Activated CD8-positive, alpha-beta memory T cell treated with anti-CD3 and anti-CD28 coated beads for 24 hours (primary cell): ENCODE data around the gene SMAD7.
A peak's percentile ranks its signal among the peaks of the same experiment; 100 is the strongest.

ENCODE experiments used
- DNase-seq: peaks from one replicate; pipeline ENCODE4 v3.0.0-alpha.2; 2020

Gene SMAD7

DNA sequence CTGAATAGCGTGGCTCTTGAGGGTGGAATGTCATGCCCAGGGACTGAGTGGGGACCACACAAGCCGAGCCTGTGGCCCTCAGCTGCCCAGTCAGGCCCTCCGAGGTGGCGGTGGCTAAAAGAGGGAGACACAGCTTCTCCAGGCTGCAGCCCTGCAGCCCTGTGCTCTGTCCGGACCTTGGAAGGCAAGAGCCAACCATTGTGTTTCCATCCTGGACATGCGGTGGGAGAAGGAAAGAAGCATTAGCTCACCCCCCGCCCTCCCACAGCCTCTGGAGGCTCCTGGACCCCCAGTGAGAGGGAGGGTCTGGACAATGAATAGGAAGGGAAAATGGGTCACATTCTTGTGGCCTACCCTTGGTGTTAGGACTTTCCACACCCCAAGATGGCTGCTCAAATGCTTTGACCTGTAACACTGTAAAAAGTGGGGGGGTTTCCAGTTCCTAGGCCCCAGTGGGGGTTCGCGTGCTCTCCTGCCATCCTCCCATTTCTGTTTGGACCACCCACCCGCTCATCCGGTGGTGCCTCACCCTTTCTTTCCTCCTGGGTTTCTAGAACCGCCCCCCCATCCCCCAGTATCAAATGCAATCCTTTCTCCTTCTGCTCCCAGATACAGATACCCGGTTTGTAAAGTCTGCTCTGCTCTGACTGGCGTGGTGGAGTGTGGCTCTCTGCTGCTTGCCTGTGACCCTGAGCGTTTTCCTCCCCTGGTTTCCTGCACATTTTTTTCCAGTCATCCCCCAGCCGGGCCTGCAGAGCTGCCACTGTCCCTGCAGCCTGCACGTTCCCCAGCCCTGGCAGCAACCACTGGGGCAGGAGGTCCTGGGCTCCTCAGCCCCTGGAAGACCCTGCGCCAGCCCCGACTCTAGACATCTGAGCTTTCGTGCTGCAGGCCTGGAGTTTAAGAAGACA is 36.3 kb upstream of the SMAD7 start:
- DNase-seq, result no peak

DNA sequence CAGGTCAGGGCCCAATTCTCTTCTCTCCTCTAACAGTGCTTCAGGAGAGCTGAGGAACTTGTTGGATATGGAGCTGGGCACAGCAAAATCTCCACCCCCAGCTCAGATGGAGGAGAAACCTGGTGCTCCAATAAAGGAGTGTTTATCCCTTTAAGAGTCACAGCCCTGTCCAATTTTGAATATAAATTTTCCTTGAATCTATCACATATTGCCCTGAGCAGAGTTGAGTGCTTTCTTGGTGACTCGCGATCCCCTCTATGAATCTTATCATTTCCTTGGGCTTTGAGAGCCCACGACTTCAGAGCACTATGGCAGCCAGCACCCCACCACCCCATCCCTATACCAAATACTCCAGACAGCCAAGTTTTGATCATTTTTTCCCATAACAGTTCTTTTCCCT is 34.4 kb upstream of the SMAD7 start:
- no peak for DNase-seq

GRCh38 chr18:48983793-48984437 is 33.1 kb upstream of the SMAD7 start:
- DNase-seq, result no peak

- no peak for DNase-seq
These were observed 31.5 kb upstream of the SMAD7 start for GRCh38 chr18:48982266-48982665.

- DNase-seq, result no peak
These were observed 29.5 kb upstream of the SMAD7 start for GRCh38 chr18:48979944-48980890.

- no peak for DNase-seq
These were observed 27.1 kb upstream of the SMAD7 start for GRCh38 chr18:48977914-48978313.

DNA sequence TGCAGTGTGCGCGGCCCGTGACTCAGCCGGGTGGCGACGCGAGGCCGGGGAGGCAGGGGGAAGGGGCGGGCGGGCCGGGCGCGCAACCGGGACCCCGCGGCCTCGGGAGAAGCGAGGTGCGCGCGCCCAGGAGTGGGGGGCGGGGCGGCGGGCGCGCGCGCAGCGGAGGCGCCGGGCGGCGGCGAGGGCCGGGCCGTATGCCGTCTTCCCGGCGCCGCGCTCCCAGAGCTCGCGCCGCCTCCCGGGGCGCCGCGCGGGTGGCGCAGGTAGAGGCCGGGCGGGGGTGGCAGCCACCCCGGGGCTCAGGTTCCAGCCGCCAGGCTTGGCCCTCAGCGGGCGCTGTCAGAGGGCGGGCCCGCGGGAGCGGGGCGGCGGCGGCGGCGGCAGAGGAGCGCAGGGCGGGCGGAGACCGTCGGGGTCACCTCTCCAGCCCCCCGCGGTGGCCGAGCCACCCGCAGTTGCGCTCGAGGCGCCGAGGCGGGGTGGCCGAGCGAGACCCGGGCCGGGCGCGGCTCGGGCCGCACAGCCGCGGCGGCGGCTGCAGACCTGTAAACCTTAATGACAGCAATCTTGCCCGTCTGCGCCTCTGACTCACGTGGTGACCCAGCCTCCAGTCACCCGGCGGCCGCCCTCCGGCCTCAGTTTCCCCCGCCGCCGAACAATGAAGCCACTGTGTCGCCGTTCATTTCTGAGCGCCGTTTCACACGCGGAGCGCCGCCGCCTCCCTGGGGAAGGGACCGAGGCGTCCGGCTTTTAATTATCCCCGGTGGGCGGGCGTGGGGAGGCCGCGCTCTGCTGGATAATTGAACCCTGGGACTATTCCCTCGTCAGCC is 25.3 kb upstream of the SMAD7 start:
- peak; percentile 77 for DNase-seq

DNA sequence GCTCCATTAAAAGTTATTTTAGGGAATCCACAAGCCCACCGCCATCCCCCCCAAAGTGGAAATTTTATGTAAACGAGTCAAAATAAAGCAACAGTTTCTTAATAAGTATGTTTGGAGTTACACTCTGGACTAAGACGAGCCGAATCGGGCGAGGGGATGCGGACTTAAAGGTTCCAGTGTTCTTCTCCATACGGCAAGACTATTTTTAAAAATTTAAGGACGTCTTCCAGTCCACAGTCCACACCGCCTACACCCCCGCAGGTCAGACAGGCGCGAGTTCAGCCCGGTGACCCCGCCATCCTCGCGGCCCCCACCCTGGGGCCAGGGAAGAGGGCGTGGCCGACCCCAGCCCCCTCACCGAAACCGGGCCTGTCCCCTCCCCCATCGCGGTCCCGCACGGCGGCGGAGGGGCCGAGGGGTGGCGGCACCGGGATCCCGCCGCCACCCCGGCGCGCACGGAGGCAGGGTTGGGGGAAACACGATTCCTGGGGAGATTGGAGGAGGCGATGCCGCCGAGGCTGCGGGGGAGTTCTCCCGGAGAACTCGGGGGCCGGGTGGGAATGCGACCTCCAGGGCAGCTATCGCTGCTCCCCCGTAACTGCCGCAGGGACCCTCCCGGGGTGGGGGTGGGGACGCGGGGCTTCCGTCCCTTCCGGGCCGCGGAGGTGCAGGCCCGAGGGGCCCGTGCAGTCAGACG is 24.5 kb upstream of the SMAD7 start:
- peak; percentile 78 for DNase-seq

GRCh38 chr18:48974304-48975119 is 23.7 kb upstream of the SMAD7 start:
- DNase-seq, result no peak

GRCh38 chr18:48973731-48974130 is 23.0 kb upstream of the SMAD7 start:
- no peak for DNase-seq

DNA sequence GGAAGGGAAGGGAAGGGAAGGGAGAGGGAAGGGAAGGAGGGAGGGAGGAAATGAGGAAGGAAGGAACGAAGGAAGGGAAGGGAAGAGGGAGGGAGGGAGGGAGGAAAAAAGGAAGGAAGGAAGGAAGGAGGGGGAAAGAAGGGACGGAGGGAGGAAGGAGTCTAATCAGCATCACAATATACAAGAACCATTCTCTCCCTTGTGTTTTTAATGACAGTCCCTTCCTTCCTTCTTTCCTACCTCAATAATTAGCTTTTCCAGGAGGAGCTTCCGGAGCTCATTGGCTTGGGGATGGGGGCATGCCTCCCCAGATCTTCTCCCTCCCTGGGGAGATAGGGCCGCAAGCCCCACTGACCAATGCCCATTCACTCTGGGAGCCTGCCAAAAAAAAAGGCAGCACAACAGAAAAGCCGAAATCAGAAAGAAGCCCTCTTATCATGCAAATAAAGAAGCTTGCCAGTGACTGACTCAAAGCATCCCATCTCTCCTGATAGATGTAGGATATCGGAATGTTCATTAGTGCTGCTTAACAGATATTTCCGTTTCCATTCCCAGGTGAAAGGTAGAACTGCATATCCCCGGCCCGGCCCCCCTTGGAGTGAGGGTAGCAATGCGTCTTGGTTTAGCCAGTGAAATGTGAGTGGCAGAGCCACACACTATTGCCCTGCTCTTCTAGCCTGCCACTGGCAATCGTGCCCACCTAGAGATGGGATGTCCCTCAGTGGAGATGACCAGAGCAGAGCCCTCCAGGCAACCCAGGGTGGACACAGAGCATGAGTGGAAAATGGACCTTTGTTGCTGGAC is 17.8 kb upstream of the SMAD7 start:
- DNase-seq, result no peak

- DNase-seq, result no peak
These were observed 16.8 kb upstream of the SMAD7 start for GRCh38 chr18:48967545-48967944.

GRCh38 chr18:48966523-48966922 is 15.8 kb upstream of the SMAD7 start:
- DNase-seq, result no peak

DNA sequence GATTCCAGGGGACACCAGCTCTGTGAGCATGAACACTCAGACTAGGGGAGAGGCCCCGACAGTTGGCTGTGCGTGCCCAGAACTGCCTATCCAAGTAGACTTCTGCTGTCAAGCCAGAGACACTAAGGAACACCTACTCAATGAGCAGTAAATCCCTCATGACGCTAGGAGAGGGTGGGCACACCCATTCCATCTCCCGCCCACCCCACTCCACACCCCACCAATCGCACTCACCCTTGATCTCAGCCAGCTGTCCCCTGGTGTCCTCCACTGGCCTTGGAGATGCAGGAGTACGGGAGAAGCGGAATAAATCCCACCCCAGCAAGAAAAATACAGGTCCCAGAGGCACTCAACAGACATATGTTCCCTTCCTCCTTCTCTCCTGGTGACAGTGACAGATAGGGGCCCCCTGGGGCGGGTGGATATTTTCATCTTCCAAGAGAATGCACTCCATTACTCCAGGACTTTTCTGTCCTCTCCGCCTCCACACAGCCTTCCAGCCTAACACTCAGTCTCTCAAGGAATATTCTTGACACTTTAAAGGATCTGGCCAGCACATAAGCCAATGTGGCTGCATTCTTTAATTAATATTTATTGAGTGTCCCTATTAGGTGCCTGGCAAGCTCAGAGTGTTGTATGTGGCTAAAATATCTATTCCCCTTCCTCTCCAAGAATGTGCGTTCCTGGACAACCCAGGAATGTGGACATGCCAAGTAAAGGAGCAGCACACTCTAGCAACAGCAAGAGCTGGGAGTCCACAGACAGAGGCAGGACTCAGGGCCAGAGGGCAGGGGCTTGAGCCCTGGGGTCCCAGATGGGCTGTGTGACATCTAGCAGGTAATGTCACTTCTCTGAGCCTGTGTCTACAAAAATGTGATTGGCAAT is 13.1 kb upstream of the SMAD7 start:
- no peak for DNase-seq

DNA sequence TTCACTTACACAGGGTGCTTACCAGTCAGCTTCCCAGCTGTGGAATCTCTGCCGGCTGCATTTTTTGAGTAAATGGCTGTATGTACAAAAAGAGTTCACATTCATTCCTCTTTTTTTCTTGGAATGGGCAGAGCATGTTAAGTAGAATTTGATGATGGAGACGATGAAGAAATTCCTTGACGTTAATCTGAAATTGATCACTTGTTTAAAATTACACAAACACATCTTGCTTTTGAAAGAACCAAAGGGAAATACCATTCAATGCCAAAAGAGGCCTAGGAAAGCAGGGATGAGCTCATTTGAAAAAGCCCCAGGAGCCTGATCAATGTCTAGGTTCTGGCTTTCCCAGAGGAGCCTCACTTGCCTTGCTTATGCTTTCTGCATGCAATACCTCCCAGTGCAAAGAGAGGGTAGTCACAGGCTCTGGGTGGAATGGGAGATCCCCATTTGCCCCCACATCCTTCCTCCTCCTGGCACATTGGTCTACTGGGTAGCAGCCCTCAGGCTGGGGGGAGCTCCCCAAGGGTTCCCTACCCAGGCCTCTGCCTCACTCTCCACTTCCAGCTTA is 12.3 kb upstream of the SMAD7 start:
- no peak for DNase-seq

DNA sequence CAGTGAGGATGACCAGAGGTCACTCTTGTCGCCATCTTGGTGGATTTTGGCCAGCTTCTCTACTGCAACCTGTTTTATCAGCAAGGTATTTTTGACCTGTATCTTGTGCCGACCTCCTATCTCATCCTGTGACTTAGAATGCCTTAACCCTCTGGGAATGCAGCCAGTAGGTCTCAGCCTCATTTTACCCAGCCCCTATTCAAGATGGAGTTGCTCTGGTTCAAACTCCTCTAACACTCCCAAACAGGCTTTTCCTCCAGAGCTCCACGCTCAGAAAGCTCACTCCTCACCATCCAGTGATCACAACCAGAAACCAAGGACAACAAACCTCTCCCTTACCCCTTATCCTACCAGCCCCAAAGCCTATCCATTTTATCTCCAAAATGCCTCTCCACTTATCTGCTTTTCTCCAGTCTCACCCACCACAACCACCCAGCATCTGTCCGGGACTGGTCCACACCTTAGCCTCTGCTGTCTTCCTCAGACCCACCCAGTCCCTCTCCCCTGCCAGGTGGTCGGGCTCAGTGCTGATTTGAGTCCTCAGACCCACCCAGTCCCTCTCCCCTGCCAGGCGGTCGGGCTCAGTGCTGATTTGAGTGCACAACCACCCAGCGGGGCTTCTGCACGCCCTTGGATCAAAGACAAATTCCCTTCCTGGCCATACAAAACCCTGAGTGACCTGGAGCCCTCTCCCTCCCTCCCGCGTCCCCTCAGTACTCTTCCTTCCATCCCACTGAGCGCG is 11.7 kb upstream of the SMAD7 start:
- no peak for DNase-seq

- DNase-seq, result no peak
These were observed 10.8 kb upstream of the SMAD7 start for GRCh38 chr18:48961547-48961946.
